Left renal pelvis (tissue), 4 donors: ENCODE data around the gene GSTCD. TPM values are rescaled to one million over a fixed set of nuclear protein-coding genes. Genes with fewer than 3 reads are reported as not detected.

Source experiments
- DNase-seq, 4 donors: peaks; one replicate each; pipeline ENCODE4 v3.0.0-alpha.2; 2013; ENCODE audit warnings: low read depth in 4 of 4, low spot score in 3 of 4
- polyA plus RNA-seq, 4 donors: library from polyadenylated mRNA; unstranded; fragments of 120-200 nt; gene quantifications; one replicate each; pipeline ENCODE4 v1.2.1, GENCODE V29; 2013; ENCODE audit not compliant: insufficient read length in 4 of 4

The GSTCD gene
- polyA plus RNA-seq, 4 donors, result 11.2 to 18.6 (median 17.8) TPM

DNA sequence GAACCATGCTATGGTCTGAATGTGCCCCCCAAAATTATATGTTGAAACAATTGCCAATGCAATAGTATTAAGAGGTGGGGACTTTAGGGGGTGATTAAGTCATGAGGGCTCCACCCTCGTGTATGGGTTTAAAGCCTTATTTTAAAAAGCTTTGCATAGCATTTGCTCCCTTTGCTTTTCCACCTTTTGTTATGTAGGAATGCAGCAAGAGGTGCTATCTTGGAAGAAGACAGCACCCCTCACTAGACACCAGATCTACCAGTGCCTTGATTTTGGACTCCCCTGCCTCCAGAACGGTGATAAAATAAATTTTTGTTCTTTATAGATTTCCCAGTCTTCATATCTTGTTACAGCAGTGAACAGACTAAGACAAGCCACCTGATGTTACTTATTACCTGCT is 163.4 kb downstream of the GSTCD start:
- DNase-seq, result no peak

GRCh38 chr4:105875233-105875632 is 166.6 kb downstream of the GSTCD start:
- no peak for DNase-seq

DNA sequence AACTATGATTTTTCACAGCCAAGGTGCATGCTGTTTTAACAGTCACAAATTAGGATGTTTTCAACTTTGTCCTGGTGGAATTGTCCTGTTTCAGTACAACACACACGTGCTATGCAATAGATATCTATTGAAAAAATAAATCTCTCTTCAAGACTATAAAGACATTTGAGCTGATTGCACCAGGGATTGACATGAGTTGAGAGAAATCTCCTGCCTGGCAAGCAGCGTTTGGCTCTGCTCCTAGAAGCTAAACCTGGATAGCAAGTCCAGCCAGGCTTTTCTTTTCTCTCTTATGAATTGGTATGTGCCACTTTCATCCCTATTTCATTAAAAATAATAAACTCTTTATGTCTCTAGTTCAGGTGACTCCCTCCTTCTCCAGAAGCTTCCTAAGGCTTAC is 170.1 kb downstream of the GSTCD start:
- DNase-seq, result no peak

DNA sequence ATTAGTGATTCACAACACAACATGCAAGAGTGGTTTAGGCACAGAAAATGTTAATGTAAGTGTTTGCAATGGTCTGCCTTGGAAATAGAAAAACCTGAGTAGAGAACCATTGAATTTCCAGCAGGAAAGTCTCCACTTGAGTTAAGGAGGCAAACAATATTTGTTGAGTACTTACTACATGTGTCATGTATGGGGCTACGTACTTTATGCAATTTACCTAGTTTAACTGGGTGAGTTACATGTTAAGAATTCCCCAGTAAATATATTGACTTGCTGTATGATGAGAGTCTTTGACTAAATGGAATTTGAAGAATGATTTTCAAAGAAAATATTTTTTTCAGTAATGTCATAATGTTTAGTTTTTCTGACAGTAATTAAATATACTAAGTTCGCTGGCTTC is 178.9 kb downstream of the GSTCD start:
- DNase-seq, result no peak

GRCh38 chr4:105894660-105895582 is 186.3 kb downstream of the GSTCD start, which contains the start of gene NPNT:
NPNT (plus strand) TSS chr4:105895471; CDS start chr4:105895653, 182 bp downstream.
- peak in 2 of 4 donors; percentile 27 to 32 for DNase-seq

GRCh38 chr4:105895583-105896460 is 187.2 kb downstream of the GSTCD start:
- peak in 2 of 4 donors; percentile 12 to 19 for DNase-seq

- peak in 1 of 4 donors; percentile 14 for DNase-seq
Measured at GRCh38 chr4:105896461-105896942, 187.9 kb downstream of the GSTCD start.

Other genes with a start within 250 kb of the GSTCD start
- gene PPA2, start 234.7 kb upstream of the GSTCD start, polyA plus RNA-seq, result 100 to 1,000 TPM in 3 of 4 donors, 10 to 100 TPM in 1; 56.4 to 114 (median 105) TPM
- 1 to 10 TPM; 1.4 to 5.9 (median 5.5) TPM for gene ARHGEF38, start 156.2 kb upstream of the GSTCD start, polyA plus RNA-seq
- gene INTS12, start 95 bp upstream of the GSTCD start, polyA plus RNA-seq, result 10 to 100 TPM; 29.8 to 36.7 (median 32.2) TPM
- gene NPNT, start 186.7 kb downstream of the GSTCD start, polyA plus RNA-seq, result 100 to 1,000 TPM in 3 of 4 donors, 10 to 100 TPM in 1; 17.6 to 202 (median 191) TPM